Measurements from ENCODE around the gene TMEM132A.

DNA sequence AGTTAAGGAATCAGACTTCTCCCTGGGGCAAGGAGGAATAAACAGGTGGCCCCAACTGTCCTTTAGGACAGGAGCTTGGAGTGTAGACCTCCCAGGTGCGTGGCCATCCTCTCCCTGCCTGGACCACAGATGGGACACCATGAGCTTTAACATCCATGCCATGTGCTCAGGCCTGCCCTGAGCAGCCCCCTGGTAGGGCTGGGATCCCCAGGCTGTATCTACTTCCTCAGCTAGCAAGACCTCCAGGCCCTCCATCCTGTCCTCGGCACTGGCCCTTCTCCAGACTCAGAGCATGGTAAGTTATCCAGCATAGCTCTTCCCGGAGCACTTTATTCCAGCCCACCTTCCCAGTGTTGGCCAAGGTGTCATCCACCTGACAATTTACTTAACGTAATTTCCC, 53.0 kb downstream of the TMEM132A start:
- TF ChIP-seq EZH2 (IDR thresholded peaks at IDR 0.05): no peak
- TF ChIP-seq POLR2AphosphoS5 (IDR thresholded peaks at IDR 0.05; ENCODE audit: borderline replicate concordance, low read depth, low read length): no peak
- TF ChIP-seq FOXP2 (optimal IDR thresholded peaks at IDR 0.05; ENCODE audit: control extremely low read depth, extremely low read length, insufficient read depth): no peak

All from SK-N-MC (cell line).